WTC11 (cell line): Measurements from ENCODE around the gene SPHK2.

Experiments used
- ATF2 ChIP-seq: sonication (generic); formaldehyde crosslinking; IDR thresholded peaks from 2 replicates; pipeline ENCODE4 v1.8.1; 2022; ENCODE audit warnings: low read depth, missing genetic modification reagents, borderline replicate concordance
- CTCF ChIP-seq: fragments of 200-600 bp; IDR thresholded peaks from 2 replicates; pipeline ENCODE4 v1.8.0; 2022; ENCODE audit warnings: antibody characterized with exemption
- ELF4 ChIP-seq: sonication (generic); formaldehyde crosslinking; IDR thresholded peaks from 2 replicates; pipeline ENCODE4 v1.8.1; 2022; ENCODE audit warnings: low read depth, mild to moderate bottlenecking, moderate library complexity, missing genetic modification reagents
- ESRRA ChIP-seq: sonication (generic); formaldehyde crosslinking; IDR thresholded peaks from 2 replicates; pipeline ENCODE4 v1.8.1; 2022; ENCODE audit warnings: mild to moderate bottlenecking, missing genetic modification reagents, borderline replicate concordance
- MYBL2 ChIP-seq: sonication (generic); formaldehyde crosslinking; IDR thresholded peaks from 2 replicates; pipeline ENCODE4 v1.8.1; 2023; ENCODE audit warnings: mild to moderate bottlenecking, moderate library complexity, missing genetic modification reagents
- STAT6 ChIP-seq: sonication (generic); formaldehyde crosslinking; conservative IDR thresholded peaks from 2 replicates; pipeline ENCODE4 v1.8.1; 2023; ENCODE audit warnings: mild to moderate bottlenecking, low read depth, missing genetic modification reagents, moderate library complexity
- TCF7 ChIP-seq: sonication (generic); formaldehyde crosslinking; IDR thresholded peaks from 2 replicates; pipeline ENCODE4 v1.8.0; 2022; ENCODE audit warnings: mild to moderate bottlenecking, low read depth, missing genetic modification reagents, moderate library complexity
- TEAD4 ChIP-seq: sonication (generic); formaldehyde crosslinking; IDR thresholded peaks from 2 replicates; pipeline ENCODE4 v1.8.0; 2022; ENCODE audit warnings: mild to moderate bottlenecking, missing genetic modification reagents
- TF ChIP-seq, protein P1 (sequence below): sonication (generic); formaldehyde crosslinking; conservative IDR thresholded peaks from 2 replicates; pipeline ENCODE4 v1.8.1; 2022; ENCODE audit warnings: mild to moderate bottlenecking, missing genetic modification reagents
- TF ChIP-seq, protein P2 (sequence below): sonication (generic); formaldehyde crosslinking; IDR thresholded peaks from 2 replicates; pipeline ENCODE4 v1.8.0; 2022; ENCODE audit warnings: mild to moderate bottlenecking, missing genetic modification reagents
- TF ChIP-seq, protein P3 (sequence below): sonication (generic); formaldehyde crosslinking; IDR thresholded peaks from 2 replicates; pipeline ENCODE4 v1.8.1; 2023; ENCODE audit warnings: mild to moderate bottlenecking, missing genetic modification reagents, moderate library complexity

DNA sequence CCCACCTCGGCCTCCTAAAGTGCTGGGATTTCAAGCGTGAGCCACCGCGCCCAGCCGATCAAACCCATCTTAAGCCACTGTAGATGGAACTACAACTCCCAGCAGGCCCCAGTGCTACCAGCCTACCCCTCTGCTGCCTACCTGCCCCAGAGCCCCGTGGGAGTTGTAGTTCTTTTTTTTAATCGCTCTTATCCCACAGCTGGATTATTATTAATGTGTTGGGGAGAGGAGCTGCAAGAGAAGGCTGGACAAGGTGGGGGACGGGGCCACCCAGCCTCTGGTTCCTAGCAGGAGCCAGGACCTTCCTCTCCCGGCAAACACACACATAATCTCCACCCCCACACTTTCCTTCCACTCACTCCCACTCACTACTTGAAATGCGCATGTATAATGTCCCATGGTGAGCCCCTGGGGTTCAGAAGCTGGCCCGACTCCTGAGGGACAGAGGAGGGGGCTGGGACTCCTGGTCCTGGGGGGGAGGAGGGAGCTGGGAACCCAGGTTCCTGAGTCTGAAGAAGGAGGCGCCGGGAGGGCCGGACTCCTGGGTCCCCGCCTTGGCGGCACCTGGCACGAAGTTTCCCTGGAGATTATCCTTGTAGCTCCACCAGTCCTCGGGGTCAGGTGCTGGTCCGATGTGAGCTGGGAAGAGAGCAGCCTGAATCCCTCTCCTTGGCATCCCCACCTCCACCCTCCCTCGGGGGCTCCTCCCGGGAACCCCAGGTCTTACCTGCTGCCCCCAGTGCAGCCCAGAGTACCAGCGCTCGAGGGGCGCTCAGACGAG, 25.7 kb downstream of the SPHK2 start:
- TF ChIP-seq CTCF (no peak), TCF7 (no peak), TEAD4 (CRISPR knock-in tag) (no peak), ESRRA (CRISPR knock-in tag) (no peak), STAT6 (CRISPR knock-in tag) (no peak), MYBL2 (no peak), ELF4 (no peak), ATF2 (CRISPR knock-in tag) (no peak)
- TF ChIP-seq, protein P1, sequence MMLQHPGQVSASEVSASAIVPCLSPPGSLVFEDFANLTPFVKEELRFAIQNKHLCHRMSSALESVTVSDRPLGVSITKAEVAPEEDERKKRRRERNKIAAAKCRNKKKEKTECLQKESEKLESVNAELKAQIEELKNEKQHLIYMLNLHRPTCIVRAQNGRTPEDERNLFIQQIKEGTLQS = no peak
- TF ChIP-seq, protein P2, sequence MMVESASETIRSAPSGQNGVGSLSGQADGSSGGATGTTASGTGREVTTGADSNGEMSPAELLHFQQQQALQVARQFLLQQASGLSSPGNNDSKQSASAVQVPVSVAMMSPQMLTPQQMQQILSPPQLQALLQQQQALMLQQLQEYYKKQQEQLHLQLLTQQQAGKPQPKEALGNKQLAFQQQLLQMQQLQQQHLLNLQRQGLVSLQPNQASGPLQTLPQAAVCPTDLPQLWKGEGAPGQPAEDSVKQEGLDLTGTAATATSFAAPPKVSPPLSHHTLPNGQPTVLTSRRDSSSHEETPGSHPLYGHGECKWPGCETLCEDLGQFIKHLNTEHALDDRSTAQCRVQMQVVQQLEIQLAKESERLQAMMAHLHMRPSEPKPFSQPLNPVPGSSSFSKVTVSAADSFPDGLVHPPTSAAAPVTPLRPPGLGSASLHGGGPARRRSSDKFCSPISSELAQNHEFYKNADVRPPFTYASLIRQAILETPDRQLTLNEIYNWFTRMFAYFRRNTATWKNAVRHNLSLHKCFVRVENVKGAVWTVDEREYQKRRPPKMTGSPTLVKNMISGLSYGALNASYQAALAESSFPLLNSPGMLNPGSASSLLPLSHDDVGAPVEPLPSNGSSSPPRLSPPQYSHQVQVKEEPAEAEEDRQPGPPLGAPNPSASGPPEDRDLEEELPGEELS = no peak
- TF ChIP-seq, protein P3, sequence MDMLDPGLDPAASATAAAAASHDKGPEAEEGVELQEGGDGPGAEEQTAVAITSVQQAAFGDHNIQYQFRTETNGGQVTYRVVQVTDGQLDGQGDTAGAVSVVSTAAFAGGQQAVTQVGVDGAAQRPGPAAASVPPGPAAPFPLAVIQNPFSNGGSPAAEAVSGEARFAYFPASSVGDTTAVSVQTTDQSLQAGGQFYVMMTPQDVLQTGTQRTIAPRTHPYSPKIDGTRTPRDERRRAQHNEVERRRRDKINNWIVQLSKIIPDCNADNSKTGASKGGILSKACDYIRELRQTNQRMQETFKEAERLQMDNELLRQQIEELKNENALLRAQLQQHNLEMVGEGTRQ = no peak
